GM21381 (cell line): ENCODE data around the gene CBLL1.
A peak's percentile ranks its signal among the peaks of the same experiment; 100 is the strongest.

Experiments
- ATAC-seq: cut with Tn5 transposase; IDR thresholded peaks from one replicate; pipeline ENCODE4 v1.9.1; 2021; ENCODE audit warnings: mild to moderate bottlenecking, moderate library complexity; ENCODE audit not compliant: unreplicated experiment

The CBLL1 gene, protein sequence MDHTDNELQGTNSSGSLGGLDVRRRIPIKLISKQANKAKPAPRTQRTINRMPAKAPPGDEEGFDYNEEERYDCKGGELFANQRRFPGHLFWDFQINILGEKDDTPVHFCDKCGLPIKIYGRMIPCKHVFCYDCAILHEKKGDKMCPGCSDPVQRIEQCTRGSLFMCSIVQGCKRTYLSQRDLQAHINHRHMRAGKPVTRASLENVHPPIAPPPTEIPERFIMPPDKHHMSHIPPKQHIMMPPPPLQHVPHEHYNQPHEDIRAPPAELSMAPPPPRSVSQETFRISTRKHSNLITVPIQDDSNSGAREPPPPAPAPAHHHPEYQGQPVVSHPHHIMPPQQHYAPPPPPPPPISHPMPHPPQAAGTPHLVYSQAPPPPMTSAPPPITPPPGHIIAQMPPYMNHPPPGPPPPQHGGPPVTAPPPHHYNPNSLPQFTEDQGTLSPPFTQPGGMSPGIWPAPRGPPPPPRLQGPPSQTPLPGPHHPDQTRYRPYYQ

DNA sequence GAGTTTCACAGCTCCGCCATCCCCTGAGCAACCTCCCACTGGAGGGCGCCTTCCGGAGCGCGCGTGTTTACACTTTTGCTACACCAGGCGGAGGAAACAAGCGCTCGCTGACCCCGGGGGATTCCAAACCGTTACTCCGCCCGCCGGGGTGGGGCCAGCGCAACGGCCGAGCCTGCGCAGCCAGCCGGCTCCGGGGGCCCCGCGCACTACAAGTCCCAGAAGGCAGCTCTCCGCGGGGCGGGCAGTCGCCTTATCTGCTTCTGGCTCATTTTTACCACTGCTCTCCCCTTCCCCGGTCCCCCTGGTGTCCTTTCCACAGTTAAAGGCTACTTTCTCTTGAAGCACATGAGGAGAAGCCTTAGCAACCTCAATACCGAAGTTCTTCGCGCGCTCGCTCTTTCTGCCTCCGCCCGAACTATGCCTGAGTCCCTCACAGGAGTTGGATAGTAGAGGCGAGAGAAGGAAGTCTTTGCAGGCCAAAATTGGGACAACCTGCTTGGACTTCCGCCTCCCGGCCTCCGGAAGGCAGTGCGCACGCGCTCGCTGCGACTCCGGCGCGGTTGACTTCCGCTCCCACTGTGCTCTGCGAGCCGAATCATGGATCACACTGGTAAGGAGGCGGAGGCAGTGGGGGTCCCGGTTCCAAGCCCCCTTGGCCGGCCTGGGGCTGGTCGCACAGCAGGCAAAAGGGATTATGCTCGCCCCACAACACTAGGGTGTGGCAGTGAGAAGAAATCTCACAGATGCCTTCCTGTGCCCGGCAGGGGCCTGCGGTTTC, at the start of gene CBLL1:
Gene CBLL1 (plus strand): TSS at position 576 of the 778 bp plus-strand sequence. CDS start 22 bp downstream, at position 598.
- ATAC-seq, result peak; percentile 90

- ATAC-seq, result no peak
These were observed 49.6 kb upstream of the CBLL1 start for GRCh38 chr7:107694386-107694785.

GRCh38 chr7:107696330-107696946, 47.5 kb upstream of the CBLL1 start:
- ATAC-seq, result no peak

- no peak for ATAC-seq
These were observed 46.5 kb upstream of the CBLL1 start for GRCh38 chr7:107697321-107698049.

DNA sequence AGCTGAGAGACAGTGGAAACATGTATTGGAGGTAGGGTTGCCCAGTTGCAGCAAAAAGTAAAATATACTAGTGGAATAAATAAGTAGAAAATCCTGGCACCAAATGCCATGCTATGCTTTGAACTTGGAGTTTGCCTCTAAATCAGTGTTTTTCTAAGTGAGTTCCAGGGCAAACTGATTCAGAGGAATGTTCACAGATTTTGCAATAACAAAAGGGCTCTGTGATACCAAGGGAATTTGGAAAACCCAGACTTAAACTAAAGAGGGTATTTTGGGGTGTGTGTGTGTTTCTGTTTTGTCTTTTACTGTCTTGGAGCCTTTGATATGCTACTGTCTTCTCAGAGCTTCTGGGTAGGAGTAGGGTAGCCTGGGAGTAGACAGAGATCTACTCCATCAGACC, 43.4 kb upstream of the CBLL1 start:
- no peak for ATAC-seq

DNA sequence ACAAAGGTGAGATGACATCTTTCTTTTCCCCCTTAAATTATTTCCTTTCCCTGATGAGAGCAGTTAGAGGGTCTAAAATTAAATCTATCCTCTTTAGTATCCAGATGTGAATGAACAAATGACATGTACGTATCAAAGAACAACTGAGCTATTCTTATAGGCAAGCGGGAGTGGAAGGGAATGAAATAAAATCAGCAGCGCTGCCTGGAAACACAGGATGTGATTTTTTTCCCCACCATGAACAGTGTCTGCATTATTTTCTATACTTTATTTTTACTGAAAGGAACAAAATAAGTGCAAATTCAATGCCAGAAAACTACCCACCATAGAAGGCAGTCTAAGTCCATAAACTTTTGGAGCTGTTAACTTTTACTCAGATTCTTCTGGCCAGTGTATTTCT, 42.8 kb upstream of the CBLL1 start:
- no peak for ATAC-seq

GRCh38 chr7:107703219-107703618, 40.7 kb upstream of the CBLL1 start:
- ATAC-seq, result no peak

GRCh38 chr7:107703872-107704271, 40.1 kb upstream of the CBLL1 start:
- no peak for ATAC-seq

DNA sequence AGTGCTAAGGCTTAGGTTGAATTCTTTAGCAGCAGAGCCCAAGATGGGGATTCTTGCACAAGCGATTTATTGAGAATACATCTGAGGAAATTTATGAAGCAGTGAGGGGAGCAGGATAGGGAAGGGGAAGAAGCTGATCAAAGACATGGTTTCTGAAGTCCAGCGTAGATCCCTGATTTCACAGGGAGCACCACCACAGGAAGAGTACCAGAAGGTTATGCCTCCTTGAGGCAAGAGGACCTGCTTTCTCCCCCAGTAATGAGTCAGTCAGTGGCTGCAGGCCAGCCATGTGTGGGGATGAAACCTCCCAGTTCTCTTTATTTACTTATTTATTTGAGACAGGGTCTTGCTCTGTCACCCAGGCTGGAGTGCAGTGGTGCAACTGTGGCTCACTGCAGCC, 35.0 kb upstream of the CBLL1 start:
- no peak for ATAC-seq

DNA sequence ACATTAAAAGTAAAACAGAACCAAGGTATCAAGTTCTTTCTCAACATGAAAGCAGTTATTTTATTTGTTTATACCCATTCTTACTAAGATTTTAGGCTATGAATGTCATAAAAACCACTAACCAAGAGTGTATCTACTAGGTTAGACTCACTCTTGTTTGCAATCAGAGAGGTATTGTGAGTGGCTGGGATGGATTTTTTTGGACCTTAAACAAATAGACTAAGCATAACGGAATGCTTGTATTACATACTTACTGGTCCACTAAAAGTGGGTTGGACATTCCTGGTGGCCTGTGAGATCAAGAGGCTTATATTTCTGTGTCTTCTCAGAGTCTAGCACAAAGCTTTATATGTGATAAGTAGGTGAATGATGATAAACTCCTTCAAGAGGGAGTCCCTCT, 32.6 kb upstream of the CBLL1 start:
- ATAC-seq, result no peak

GRCh38 chr7:107712025-107712424, 31.9 kb upstream of the CBLL1 start:
- ATAC-seq, result no peak

GRCh38 chr7:107712896-107713295, 31.0 kb upstream of the CBLL1 start:
- ATAC-seq, result no peak

- no peak for ATAC-seq
These were observed 28.4 kb upstream of the CBLL1 start for GRCh38 chr7:107715531-107715930.

DNA sequence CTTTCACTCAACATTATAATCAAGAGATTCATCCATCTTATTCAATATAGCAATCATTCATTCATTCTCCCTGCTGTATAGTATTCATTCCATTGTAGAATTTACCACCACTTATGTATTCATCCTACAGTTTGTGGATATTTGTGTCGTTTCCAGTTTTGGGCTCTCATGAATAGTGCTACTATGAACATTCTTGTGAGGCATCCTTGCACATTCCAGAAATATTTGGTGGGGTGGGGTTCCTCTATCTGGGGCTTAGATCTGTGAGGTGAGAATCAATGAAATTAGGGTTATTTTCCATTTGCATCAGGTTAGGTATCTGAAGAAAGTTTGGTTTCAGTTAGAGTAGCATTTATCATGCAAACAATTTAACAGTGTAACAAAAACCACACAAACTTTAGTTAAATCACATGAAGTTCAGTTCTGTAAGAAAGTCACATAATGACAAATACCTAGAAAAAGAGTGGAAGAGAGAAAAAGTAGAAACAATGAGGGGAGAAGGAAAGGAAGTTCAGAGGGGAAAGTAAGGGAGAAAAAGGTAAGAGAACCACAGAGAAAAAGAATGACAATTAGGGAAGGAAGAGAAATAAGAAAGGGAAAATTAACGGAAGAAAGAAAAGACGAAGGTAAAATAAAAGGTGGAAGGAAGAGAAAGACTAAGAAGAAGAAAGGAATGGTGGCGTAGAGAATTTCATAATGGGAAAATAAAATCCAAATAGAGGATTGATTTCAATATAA, 25.3 kb upstream of the CBLL1 start:
- ATAC-seq, result no peak

DNA sequence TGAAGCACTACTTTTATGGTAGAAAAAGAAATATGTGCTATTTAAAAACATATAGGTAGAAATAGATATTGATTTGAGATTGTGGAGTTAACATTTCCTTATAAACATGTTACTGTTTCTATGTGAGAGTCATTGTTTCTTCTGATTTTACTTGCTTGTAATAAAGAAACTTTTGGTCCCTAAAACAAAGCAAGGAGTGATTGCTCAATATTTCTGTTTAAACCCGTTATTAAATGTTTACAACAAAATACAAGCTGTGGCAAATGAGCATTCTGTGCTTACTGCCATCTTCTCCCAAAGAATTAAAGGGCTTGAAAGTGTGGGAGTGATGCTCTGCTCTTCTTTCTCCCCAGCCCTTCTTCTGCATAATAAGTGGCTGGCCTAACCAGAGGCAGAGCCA, 22.7 kb upstream of the CBLL1 start:
- no peak for ATAC-seq

DNA sequence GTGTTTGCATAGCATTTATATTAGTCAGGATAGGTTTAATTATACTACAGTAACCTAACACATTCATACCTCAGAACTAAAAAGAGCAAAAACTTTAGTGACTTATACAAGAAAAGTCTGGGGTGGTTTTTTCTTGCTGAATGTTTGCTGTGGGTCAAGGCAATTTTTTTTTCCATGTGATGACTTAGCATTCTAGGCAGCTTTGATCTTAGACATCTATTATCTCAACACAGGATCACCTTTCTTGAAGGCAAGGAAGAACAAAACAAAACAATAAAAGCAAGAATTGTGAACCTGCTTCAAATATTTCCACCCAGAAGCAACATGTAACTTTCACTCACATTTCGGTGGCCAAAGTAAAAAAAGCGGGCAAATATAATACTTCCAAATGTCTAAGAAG, 20.7 kb upstream of the CBLL1 start:
- ATAC-seq, result no peak

- no peak for ATAC-seq
These were observed 18.7 kb upstream of the CBLL1 start for GRCh38 chr7:107725138-107725740.

DNA sequence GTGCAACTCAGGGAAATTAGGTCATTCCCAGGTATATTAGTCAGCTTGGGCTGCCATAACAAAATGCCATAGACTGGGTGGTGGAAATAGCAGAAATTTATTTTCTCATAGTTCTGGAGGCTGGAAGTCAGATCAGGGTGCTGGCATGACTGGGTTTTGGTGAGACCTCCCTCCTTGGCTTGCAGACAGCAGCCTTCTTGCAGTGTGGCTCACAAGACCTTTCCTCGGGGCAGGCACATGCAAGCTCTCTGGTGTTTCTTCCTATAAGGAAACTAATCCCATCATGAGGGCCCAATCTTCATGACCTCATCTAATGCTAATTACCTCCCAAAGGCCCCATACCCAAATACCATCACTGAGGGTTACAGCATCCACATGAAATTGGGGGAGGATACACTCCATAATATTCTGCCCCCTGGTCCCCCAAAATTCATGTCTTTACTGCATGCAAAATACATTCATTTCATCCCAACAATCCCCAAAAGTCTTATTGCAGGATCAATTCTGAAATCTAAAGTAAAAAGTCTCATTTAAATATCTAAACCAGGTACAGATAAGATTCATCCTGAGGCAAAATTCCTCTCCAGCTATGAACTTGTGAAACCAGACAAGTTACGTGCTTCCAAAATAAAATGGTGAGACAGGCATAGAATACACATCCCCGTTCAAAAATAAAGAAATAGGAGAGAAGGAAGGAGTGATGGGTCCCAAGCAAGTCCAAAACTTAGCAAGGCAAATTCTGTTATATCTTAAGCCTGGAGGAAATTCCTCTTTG, 17.4 kb upstream of the CBLL1 start:
- ATAC-seq, result no peak

DNA sequence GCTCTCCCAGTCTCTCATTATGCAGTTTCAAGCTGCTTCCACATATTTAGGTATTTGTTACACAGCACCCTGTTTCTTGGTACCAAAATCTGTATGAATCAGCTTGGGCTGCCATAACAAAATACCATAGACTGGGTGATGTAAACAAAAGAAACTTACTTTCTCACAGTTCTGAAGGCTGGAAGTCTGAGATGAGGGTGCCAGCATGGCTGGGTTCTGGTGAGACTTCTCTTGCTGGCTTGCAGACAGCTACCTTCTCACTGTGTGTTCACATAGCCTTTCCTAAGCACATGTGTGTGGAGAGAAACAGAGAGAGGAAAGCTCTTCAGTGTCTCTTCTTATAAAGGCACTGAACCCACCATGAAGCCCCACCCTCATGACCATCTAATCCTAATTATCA, 15.7 kb upstream of the CBLL1 start:
- no peak for ATAC-seq
